Measurements from ENCODE around the gene RBM34. TPM values are rescaled to one million over a fixed set of nuclear protein-coding genes. Genes with fewer than 3 reads are reported as not detected.
"Not testable (repeated sequence)": the region's sequence is repeated elsewhere in the genome, so short reads cannot be mapped to it uniquely, and the experiment has no call there.

Gene RBM34
- total and polyA plus RNA-seq, 2 donors (not counting 1 experiment from before 2014, with no cell fraction given): 30.3 to 64.1 TPM

- no peak overlapping the region for H3K9ac ChIP-seq (ENCODE audit: insufficient read depth, low read length)
- no peak overlapping the region for H2AFZ ChIP-seq (ENCODE audit: low read length)
- H3K4me1 ChIP-seq (ENCODE audit: control insufficient read depth, extremely low read depth, insufficient read depth, low read length): peaks cover 5% of the 10 kb centered on the region
- TF ChIP-seq CTCF (conservative IDR thresholded peaks at IDR 0.05 in 1 of 2, IDR thresholded peaks at IDR 0.05 in 1 of 2; ENCODE audit: low read depth in 1 of 2, low read length in 2 of 2) (no peak), EZH2 (IDR thresholded peaks at IDR 0.05; ENCODE audit: low read length, missing control alignments) (no peak)
- H3K4me2 ChIP-seq (ENCODE audit: extremely low read depth, insufficient read depth, low read length): no peak overlapping the region
- H3K9me3 ChIP-seq (ENCODE audit: control insufficient read depth, insufficient read depth, low read depth, low read length): no peaks in the 10 kb centered on the region
- H3K27ac ChIP-seq (ENCODE audit: insufficient read depth, low read length): no peak overlapping the region
- no peaks in the 10 kb centered on the region for H3K79me2 ChIP-seq (ENCODE audit: control insufficient read depth, insufficient read depth, low read length)
- H3K36me3 ChIP-seq (ENCODE audit: control insufficient read depth, insufficient read depth, low read length): no peaks in the 10 kb centered on the region
- H4K20me1 ChIP-seq (ENCODE audit: control insufficient read depth, extremely low read depth, insufficient read depth, low read length): no peaks in the 10 kb centered on the region
- H3K27me3 ChIP-seq (ENCODE audit: control insufficient read depth, insufficient read depth, low read length): no peaks in the 10 kb centered on the region
- no peak for DNase-seq (ENCODE audit: low read depth in 2 of 2)
- H3K4me3 ChIP-seq (replicated peaks in 1 of 4; ENCODE audit: control extremely low read depth in 1 of 4, insufficient read depth in 1 of 4, low read depth in 3 of 4, low read length in 4 of 4): no peak overlapping the region
These were observed 65.0 kb downstream of the RBM34 start for GRCh38 chr1:235095938-235096562.

GRCh38 chr1:235093696-235094592 lies 67.1 kb downstream of the RBM34 start:
- Histone ChIP-seq H3K27me3 (ENCODE audit: control insufficient read depth, insufficient read depth, low read length) (no peaks in the 10 kb centered on the region), H3K4me3 (replicated peaks in 1 of 4; ENCODE audit: control extremely low read depth in 1 of 4, insufficient read depth in 1 of 4, low read depth in 3 of 4, low read length in 4 of 4) (peak overlapping the region in 2 of 4 experiments; percentile 5 to 14), H3K9ac (ENCODE audit: insufficient read depth, low read length) (no peak overlapping the region), H3K9me3 (ENCODE audit: control insufficient read depth, insufficient read depth, low read depth, low read length) (no peaks in the 10 kb centered on the region), H3K27ac (ENCODE audit: insufficient read depth, low read length) (no peak overlapping the region), H3K4me2 (ENCODE audit: extremely low read depth, insufficient read depth, low read length) (peak overlapping the region; percentile 64), H3K79me2 (ENCODE audit: control insufficient read depth, insufficient read depth, low read length) (no peaks in the 10 kb centered on the region), H3K36me3 (ENCODE audit: control insufficient read depth, insufficient read depth, low read length) (no peaks in the 10 kb centered on the region), H2AFZ (ENCODE audit: low read length) (peak overlapping the region; percentile 78), H3K4me1 (ENCODE audit: control insufficient read depth, extremely low read depth, insufficient read depth, low read length) (peaks cover 5% of the 10 kb centered on the region), H4K20me1 (ENCODE audit: control insufficient read depth, extremely low read depth, insufficient read depth, low read length) (no peaks in the 10 kb centered on the region)
- TF ChIP-seq CTCF (conservative IDR thresholded peaks at IDR 0.05 in 1 of 2, IDR thresholded peaks at IDR 0.05 in 1 of 2; ENCODE audit: low read depth in 1 of 2, low read length in 2 of 2) (peak; percentile 85 to 92), EZH2 (IDR thresholded peaks at IDR 0.05; ENCODE audit: low read length, missing control alignments) (no peak)
- DNase-seq (ENCODE audit: low read depth in 2 of 2): peak; percentile 45 to 60

- no peaks in the 10 kb centered on the region for H4K20me1 ChIP-seq (ENCODE audit: control insufficient read depth, extremely low read depth, insufficient read depth, low read length)
- H3K36me3 ChIP-seq (ENCODE audit: control insufficient read depth, insufficient read depth, low read length): no peaks in the 10 kb centered on the region
- peak overlapping the region in 2 of 4 experiments; percentile 5 to 14 for H3K4me3 ChIP-seq (replicated peaks in 1 of 4; ENCODE audit: control extremely low read depth in 1 of 4, insufficient read depth in 1 of 4, low read depth in 3 of 4, low read length in 4 of 4)
- H3K27ac ChIP-seq (ENCODE audit: insufficient read depth, low read length): no peak overlapping the region
- no peaks in the 10 kb centered on the region for H3K79me2 ChIP-seq (ENCODE audit: control insufficient read depth, insufficient read depth, low read length)
- no peak overlapping the region for H3K9ac ChIP-seq (ENCODE audit: insufficient read depth, low read length)
- H3K4me2 ChIP-seq (ENCODE audit: extremely low read depth, insufficient read depth, low read length): peak overlapping the region; percentile 64
- peak overlapping the region; percentile 78 for H2AFZ ChIP-seq (ENCODE audit: low read length)
- peak; percentile 66 to 73 for DNase-seq (ENCODE audit: low read depth in 2 of 2)
- no peaks in the 10 kb centered on the region for H3K27me3 ChIP-seq (ENCODE audit: control insufficient read depth, insufficient read depth, low read length)
- H3K4me1 ChIP-seq (ENCODE audit: control insufficient read depth, extremely low read depth, insufficient read depth, low read length): peaks cover 5% of the 10 kb centered on the region
- no peaks in the 10 kb centered on the region for H3K9me3 ChIP-seq (ENCODE audit: control insufficient read depth, insufficient read depth, low read depth, low read length)
- TF ChIP-seq CTCF (conservative IDR thresholded peaks at IDR 0.05 in 1 of 2, IDR thresholded peaks at IDR 0.05 in 1 of 2; ENCODE audit: low read depth in 1 of 2, low read length in 2 of 2) (peak in 1 of 2 donors; percentile 47), EZH2 (IDR thresholded peaks at IDR 0.05; ENCODE audit: low read length, missing control alignments) (no peak)
These were observed 67.9 kb downstream of the RBM34 start for GRCh38 chr1:235093013-235093695.

- H2AFZ ChIP-seq (ENCODE audit: low read length); H3K4me3 ChIP-seq (replicated peaks in 1 of 4; ENCODE audit: control extremely low read depth in 1 of 4, insufficient read depth in 1 of 4, low read depth in 3 of 4, low read length in 4 of 4); H3K9ac ChIP-seq (ENCODE audit: insufficient read depth, low read length); H3K27ac ChIP-seq (ENCODE audit: insufficient read depth, low read length); H3K79me2 ChIP-seq (ENCODE audit: control insufficient read depth, insufficient read depth, low read length); DNase-seq (ENCODE audit: low read depth in 2 of 2); H3K4me1 ChIP-seq (ENCODE audit: control insufficient read depth, extremely low read depth, insufficient read depth, low read length); H3K9me3 ChIP-seq (ENCODE audit: control insufficient read depth, insufficient read depth, low read depth, low read length); H3K36me3 ChIP-seq (ENCODE audit: control insufficient read depth, insufficient read depth, low read length); H3K27me3 ChIP-seq (ENCODE audit: control insufficient read depth, insufficient read depth, low read length); H4K20me1 ChIP-seq (ENCODE audit: control insufficient read depth, extremely low read depth, insufficient read depth, low read length); H3K4me2 ChIP-seq (ENCODE audit: extremely low read depth, insufficient read depth, low read length): not testable (repeated sequence)
These were observed 68.6 kb downstream of the RBM34 start for GRCh38 chr1:235092415-235092814.
